NCI-H2029 (cell line): Measurements from ENCODE around the gene SMG1.
"Not testable (repeated sequence)": the region's sequence is repeated elsewhere in the genome, so short reads cannot be mapped to it uniquely, and the experiment has no call there.

ENCODE experiments used
- DNase-seq: peaks from one replicate; lab custom pipeline; 2025; lab: John Stamatoyannopoulos, UW

Gene SMG1

GRCh38 chr16:18933501-18933900 is 7.3 kb upstream of the SMG1 start:
- DNase-seq: no peak

- no peak for DNase-seq
Observed at GRCh38 chr16:18932243-18932987, 6.2 kb upstream of the SMG1 start.

- no peak for DNase-seq
Observed at GRCh38 chr16:18931756-18932155, 5.5 kb upstream of the SMG1 start.

GRCh38 chr16:18930095-18930494 is 3.9 kb upstream of the SMG1 start:
- not testable (repeated sequence) for DNase-seq

GRCh38 chr16:18928073-18928472 is 1.9 kb upstream of the SMG1 start:
- not testable (repeated sequence) for DNase-seq

- DNase-seq: peak; percentile 26
Observed at GRCh38 chr16:18925215-18925985, 808 bp downstream of the SMG1 start.

- DNase-seq: not testable (repeated sequence)
Observed at GRCh38 chr16:18923935-18924334, 2.3 kb downstream of the SMG1 start.

GRCh38 chr16:18923124-18923523 is 3.1 kb downstream of the SMG1 start:
- not testable (repeated sequence) for DNase-seq

GRCh38 chr16:18909585-18909984 is 16.6 kb downstream of the SMG1 start:
- DNase-seq: not testable (repeated sequence)

GRCh38 chr16:18908716-18909115 is 17.5 kb downstream of the SMG1 start:
- not testable (repeated sequence) for DNase-seq

- not testable (repeated sequence) for DNase-seq
Observed at GRCh38 chr16:18902778-18903177, 23.4 kb downstream of the SMG1 start.

- DNase-seq: not testable (repeated sequence)
Observed at GRCh38 chr16:18902044-18902443, 24.2 kb downstream of the SMG1 start.

- not testable (repeated sequence) for DNase-seq
Observed at GRCh38 chr16:18901194-18901593, 25.0 kb downstream of the SMG1 start.

- not testable (repeated sequence) for DNase-seq
Observed at GRCh38 chr16:18884456-18884855, 41.8 kb downstream of the SMG1 start.

- DNase-seq: not testable (repeated sequence)
Observed at GRCh38 chr16:18877734-18878133, 48.5 kb downstream of the SMG1 start.

- not testable (repeated sequence) for DNase-seq
Observed at GRCh38 chr16:18877259-18877658, 48.9 kb downstream of the SMG1 start.

GRCh38 chr16:18876301-18876700 is 49.9 kb downstream of the SMG1 start:
- not testable (repeated sequence) for DNase-seq

GRCh38 chr16:18869043-18869771 is 57.0 kb downstream of the SMG1 start:
- not testable (repeated sequence) for DNase-seq

GRCh38 chr16:18866277-18866823 is 59.9 kb downstream of the SMG1 start:
- not testable (repeated sequence) for DNase-seq

GRCh38 chr16:18862891-18863290 is 63.3 kb downstream of the SMG1 start:
- DNase-seq: not testable (repeated sequence)

GRCh38 chr16:18855196-18855595 is 71.0 kb downstream of the SMG1 start:
- DNase-seq: no peak

- DNase-seq: no peak
Observed at GRCh38 chr16:18853694-18854093, 72.5 kb downstream of the SMG1 start.
